ENCODE results near the gene MT3. TPM values are rescaled to one million over a fixed set of nuclear protein-coding genes. Genes with fewer than 3 reads are reported as not detected.
A peak's percentile ranks its signal among the peaks of the same experiment; 100 is the strongest.

Gene MT3
- total RNA-seq, 1 donor from 2014 or later = not detected

GRCh38 chr16:56611281-56611833, 22.0 kb downstream of the MT3 start:
- H3K27ac ChIP-seq = peak overlapping the region; percentile 97
- H3K27me3 ChIP-seq = no peaks in the 10 kb centered on the region
- no peak for DNase-seq
- H3K9me3 ChIP-seq = no peaks in the 10 kb centered on the region
- no peaks in the 10 kb centered on the region for H3K36me3 ChIP-seq
- no peak for TF ChIP-seq CTCF (IDR thresholded peaks at IDR 0.05)
- intact Hi-C loops (cut with DNase I) = no loop called here
- H3K4me3 ChIP-seq = no peak overlapping the region
- peaks cover 33% of the 10 kb centered on the region for H3K4me1 ChIP-seq
- ATAC-seq = no peak

- DNase-seq (no peak), ATAC-seq (no peak)
- no peak overlapping the region for H3K4me3 ChIP-seq
- H3K4me1 ChIP-seq = peaks cover 27% of the 10 kb centered on the region
- H3K9me3 ChIP-seq = no peaks in the 10 kb centered on the region
- H3K27ac ChIP-seq = no peak overlapping the region
- TF ChIP-seq CTCF (IDR thresholded peaks at IDR 0.05) = no peak
- no peaks in the 10 kb centered on the region for H3K27me3 ChIP-seq
- no peaks in the 10 kb centered on the region for H3K36me3 ChIP-seq
- intact Hi-C loops (cut with DNase I) = no loop called here
Observed at GRCh38 chr16:56613706-56614105, 24.4 kb downstream of the MT3 start.

GRCh38 chr16:56614549-56614991, 25.2 kb downstream of the MT3 start:
- Histone ChIP-seq H3K27ac (no peak overlapping the region), H3K36me3 (no peaks in the 10 kb centered on the region), H3K27me3 (no peaks in the 10 kb centered on the region), H3K9me3 (no peaks in the 10 kb centered on the region), H3K4me1 (peaks cover 27% of the 10 kb centered on the region), H3K4me3 (no peak overlapping the region)
- ATAC-seq = no peak
- intact Hi-C loops (cut with DNase I) = no loop called here
- TF ChIP-seq CTCF (IDR thresholded peaks at IDR 0.05) = no peak
- DNase-seq = no peak

GRCh38 chr16:56615353-56615752, 26.0 kb downstream of the MT3 start:
- Histone ChIP-seq H3K9me3 (no peaks in the 10 kb centered on the region), H3K4me3 (no peak overlapping the region), H3K27me3 (no peaks in the 10 kb centered on the region), H3K36me3 (no peaks in the 10 kb centered on the region), H3K4me1 (peaks cover 21% of the 10 kb centered on the region), H3K27ac (no peak overlapping the region)
- ATAC-seq = no peak
- DNase-seq = no peak
- no peak for TF ChIP-seq CTCF (IDR thresholded peaks at IDR 0.05)
- intact Hi-C loops (cut with DNase I) = no loop called here

GRCh38 chr16:56616608-56617211, 27.4 kb downstream of the MT3 start:
- ATAC-seq (peak; percentile 30), DNase-seq (no peak)
- peaks cover 8% of the 10 kb centered on the region for H3K4me1 ChIP-seq
- TF ChIP-seq CTCF (IDR thresholded peaks at IDR 0.05) = no peak
- H3K27ac ChIP-seq = peak overlapping the region; percentile 69
- H3K27me3 ChIP-seq = no peaks in the 10 kb centered on the region
- H3K4me3 ChIP-seq = peak overlapping the region; percentile 47
- H3K9me3 ChIP-seq = no peaks in the 10 kb centered on the region
- no peaks in the 10 kb centered on the region for H3K36me3 ChIP-seq
- intact Hi-C loops (cut with DNase I) = no loop called here

Data from upper lobe of right lung (tissue), 1 donor.